GM18508 (cell line): ENCODE measurements around the gene DSCAML1.

Source experiments
- ATAC-seq: cut with Tn5 transposase; IDR thresholded peaks from one replicate; pipeline ENCODE4 v1.9.1; 2021; ENCODE audit warnings: moderate number of reproducible peaks; ENCODE audit not compliant: insufficient read depth, unreplicated experiment

Gene DSCAML1

GRCh38 chr11:117378976-117379865, 417.8 kb downstream of the DSCAML1 start:
- ATAC-seq = no peak
